NOMO-1 treated with dmso at 0.1 percent for 144 hours (cell line): Measurements from ENCODE around the gene C2CD4D.

Experiments used
- DNase-seq: peaks from one replicate; lab custom pipeline; 2025; ENCODE audit not compliant: unreplicated experiment; lab: John Stamatoyannopoulos, UW

Gene C2CD4D

DNA sequence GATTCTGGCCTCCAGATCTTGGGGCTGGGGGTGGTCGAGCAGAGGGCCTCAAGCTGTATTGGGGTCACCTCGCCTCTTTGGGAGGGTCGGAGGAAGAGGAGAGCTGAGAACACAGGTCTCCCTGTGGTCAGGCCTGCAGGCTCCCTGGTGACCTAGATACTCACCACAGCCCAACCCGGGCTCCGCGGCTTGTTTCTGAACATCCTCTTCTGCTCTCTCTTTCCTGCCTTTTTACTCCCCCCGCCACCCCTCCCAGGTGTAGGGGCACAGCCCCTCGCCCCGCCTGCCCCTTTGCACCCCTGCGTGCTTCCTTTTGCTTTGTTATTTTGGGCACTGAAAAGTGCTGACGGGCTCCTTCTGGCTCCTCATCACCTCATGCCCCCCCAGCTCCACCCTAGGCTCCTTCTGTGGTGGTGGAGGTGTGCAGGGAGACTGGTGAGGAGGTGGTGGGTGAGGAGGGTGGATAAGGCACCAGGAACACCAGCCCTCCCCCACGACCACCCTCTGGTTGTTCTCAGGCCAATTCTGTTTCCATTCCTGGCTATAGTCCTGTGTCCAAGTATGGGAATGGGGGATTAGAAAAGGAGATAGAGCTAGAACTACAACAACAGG lies 23.8 kb downstream of the C2CD4D start:
- no peak for DNase-seq

GRCh38 chr1:151814971-151815545 lies 24.6 kb downstream of the C2CD4D start:
- DNase-seq: no peak

DNA sequence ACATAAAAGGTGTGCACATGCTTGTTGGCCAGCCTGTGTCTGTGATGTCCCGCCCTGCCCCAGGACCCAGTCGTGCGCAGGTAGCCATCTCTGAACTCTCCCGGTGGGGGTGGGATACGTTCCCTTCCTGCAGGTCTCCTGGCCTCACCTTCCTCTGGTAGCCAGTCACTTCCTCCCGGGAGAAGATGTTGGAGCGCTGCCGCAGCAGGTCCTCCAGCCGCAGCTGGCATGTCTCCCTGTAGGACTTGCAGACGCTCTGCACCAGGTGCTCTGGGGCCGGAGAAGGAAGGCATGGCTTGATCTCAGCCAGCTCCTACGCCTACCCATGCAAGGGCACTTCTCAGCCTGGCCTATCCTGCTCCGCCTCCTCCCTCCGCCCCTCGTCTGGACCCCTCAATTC lies 25.2 kb downstream of the C2CD4D start:
- no peak for DNase-seq

GRCh38 chr1:151813271-151813977 lies 26.2 kb downstream of the C2CD4D start:
- no peak for DNase-seq

DNA sequence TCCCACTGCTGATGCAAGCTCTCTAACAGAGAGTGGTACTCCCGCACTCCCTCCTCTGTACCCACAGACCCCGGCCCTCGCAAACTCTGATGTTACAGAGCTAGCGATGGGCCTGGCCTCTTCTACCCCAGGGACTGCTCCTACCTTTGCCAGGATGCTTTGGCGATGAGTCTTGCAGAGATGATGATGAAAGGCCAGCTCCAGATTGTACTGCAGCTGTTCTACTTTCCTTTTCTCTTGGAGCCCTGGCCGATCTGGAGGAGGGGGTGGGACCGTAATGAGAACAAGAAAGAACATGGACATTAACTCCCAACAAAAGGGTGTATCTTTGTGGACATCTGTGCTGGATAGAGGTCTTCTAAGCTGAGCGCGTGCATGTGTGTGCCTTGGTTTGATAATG lies 28.4 kb downstream of the C2CD4D start:
- no peak for DNase-seq

DNA sequence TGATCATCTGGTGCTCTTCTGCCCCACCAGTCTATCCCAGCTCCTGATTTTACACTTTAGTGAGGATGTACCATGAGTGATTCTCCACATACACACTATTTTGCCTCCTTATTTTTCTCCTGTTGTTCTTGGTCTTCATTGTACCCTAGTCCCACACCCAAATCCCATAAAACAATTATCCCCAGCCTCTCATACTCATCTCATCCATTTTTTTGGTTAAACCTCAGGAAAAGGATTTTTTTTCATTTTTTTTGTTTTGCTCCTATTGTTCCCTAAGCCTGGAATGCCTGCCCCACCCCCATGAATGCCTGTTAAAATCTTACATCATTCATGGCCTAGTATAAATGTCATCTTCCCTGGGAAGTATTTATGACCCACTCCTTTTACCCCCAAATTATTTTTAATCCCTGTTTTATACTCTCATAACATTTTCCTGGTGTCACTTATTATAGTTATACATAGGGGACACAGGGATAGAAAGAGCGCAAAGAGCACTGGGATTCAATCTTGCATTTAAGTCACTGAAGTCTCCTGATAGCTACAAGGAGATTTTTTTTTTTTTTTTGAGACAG lies 29.5 kb downstream of the C2CD4D start:
- DNase-seq: no peak

DNA sequence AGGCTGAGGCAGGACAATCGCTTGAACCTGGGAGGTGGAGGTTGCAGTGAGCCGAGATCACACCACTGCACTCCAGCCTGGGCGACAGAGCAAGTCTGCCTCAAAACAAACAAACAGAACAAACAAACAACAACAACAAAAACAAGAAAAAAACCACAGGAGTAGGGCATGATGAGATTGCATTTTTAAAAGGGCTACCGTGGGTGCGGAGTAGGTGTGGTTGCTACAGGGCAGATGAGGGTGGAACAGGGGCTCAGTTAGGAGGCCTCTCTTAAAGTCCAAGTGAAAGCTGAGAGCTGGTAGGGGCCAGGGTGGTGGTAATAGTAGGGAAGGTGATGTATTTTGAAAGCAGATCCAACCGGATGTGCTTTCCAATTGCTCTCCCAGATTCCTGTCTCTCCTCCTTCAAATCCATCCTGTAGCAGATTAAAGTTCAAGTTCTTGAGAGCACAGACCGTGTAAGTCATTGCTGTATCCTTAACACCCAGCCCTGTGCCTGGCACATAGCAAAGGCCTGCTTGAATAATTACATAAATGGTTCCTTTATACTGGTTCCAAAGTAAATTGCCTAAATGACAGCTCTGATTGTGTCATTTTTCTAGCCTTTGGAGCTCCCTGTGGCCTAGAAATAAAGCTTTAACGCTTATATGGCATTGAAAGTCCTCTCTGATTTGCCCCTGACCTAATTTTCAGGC lies 30.2 kb downstream of the C2CD4D start:
- DNase-seq: no peak

GRCh38 chr1:151807766-151808165 lies 31.9 kb downstream of the C2CD4D start:
- no peak for DNase-seq

- no peak for DNase-seq
Observed at GRCh38 chr1:151807131-151807530, 32.5 kb downstream of the C2CD4D start.

GRCh38 chr1:151806170-151806569 lies 33.5 kb downstream of the C2CD4D start:
- DNase-seq: no peak

DNA sequence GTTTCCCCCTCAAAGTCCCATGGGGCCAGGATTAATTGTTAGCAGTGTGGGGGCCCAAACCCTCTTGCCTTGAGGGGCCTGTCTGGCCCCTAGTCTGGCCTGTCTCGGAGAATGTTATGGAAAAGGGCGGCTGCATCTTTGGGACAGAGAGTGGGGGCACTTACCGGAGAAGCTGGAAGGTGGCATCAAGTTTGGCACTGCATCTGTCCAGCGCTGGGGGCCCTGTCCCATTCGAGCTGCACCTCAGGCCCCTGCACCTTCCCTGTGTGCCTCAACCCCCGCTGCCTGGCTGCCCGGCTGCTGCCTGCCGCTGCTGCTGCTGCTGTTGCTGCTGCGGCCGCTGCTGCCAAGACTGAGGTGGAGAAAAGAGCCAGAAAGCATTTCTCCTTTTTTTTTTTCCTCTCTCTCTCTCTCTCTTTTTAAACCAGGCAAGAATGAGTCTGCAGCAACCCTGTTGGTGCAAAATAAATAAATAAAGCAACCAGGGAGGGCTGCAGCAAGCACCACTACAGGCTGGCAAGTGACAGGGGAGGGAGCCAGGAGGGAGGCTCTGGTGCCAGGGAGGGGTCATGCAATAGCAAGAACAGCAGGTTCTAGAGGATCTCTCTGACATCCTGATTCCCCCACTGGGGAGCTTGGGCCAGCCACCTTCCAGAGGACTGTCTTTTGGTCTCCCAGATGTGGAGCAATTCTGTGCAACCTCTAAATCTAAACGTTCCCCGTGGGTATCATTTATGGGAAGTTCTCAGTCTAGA lies 34.4 kb downstream of the C2CD4D start, which contains the start of gene LINGO4:
Gene LINGO4, minus strand, starts transcription at position 354 of the 755 bp plus-strand sequence. CDS start 2,715 bp downstream, outside the sequence.
- DNase-seq: no peak

DNA sequence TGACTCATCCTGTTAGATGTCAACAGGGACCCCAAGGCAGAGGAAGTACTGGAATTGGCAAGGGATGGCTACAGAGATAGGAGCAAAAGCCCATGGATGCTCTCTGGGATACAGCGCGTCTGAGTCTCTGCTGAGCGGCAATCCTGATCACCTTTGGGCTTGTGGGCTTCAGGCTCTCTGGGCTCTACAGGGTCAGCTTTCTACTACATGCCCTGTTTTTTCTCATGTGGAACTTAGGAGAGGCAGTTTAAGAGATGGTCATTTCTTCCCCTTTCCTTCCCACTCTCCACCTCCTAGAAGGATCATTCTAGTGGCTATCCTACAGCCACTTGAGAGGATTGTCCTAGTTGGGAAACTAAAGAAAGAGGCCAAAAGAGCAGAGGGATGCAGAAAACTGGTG lies 35.7 kb downstream of the C2CD4D start:
- DNase-seq: no peak

GRCh38 chr1:151803164-151803563 lies 36.5 kb downstream of the C2CD4D start:
- DNase-seq: no peak

DNA sequence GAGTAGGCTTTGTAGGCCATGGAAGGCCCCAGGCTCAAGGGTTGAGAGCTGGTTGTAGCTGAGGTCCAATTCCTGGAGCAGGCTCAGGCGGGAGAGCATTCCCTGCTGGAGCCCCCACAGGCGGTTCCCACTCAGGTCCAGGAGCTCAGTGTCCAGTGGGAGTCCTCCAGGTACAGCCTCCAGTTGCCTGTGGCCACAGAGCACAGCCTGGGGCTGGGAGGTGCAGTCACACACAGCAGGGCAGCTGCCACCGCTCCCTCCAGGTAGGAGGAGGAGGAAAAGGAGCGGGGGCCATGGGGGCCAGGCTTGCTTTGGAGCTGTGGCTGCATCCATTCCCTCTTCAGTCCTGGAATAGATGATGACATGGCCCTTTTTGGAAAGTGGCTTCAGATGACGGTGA lies 37.2 kb downstream of the C2CD4D start:
- DNase-seq: no peak

DNA sequence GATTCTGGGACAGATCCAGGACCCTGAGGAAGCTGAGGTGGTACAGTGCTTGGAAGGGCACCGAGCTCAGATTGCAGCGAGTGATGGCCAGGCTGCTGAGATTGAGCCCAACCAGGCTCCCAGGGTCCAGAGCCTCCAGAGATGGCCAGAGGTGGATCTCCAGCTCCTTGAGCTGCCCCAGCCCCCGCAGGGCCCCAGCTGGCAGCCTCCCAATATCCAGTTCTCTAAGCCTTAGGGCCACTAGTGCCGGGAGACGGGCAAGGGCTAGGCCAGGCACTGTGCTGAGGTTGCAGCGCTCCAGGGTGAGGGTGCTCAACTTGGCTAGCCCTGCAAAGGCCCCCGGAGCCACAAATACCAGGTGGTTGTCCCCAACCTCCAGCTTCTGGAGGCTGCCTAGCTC lies 37.8 kb downstream of the C2CD4D start:
- DNase-seq: no peak

GRCh38 chr1:151801310-151801820 lies 38.3 kb downstream of the C2CD4D start:
- no peak for DNase-seq

DNA sequence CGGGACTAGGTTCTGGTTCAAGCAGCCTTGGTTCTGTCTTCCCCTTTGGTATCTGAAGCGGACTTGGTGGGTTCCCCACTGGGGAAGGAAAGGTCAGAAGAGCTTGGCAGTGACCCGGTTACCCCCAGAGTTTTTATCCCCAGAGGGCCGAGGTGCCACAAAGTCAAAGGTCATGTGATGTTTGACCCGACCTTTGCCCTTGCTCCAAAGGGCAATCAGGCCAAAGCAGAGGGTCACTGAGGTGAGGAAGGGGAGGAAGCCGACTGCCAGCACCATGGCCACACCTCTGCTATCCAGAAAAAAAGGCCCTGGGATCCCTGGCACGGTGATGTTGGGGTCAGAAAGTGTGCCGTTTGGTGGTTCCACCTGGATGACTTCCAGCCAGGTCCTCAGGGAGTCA lies 38.8 kb downstream of the C2CD4D start:
- DNase-seq: no peak

- no peak for DNase-seq
Observed at GRCh38 chr1:151799179-151800022, 40.2 kb downstream of the C2CD4D start.

DNA sequence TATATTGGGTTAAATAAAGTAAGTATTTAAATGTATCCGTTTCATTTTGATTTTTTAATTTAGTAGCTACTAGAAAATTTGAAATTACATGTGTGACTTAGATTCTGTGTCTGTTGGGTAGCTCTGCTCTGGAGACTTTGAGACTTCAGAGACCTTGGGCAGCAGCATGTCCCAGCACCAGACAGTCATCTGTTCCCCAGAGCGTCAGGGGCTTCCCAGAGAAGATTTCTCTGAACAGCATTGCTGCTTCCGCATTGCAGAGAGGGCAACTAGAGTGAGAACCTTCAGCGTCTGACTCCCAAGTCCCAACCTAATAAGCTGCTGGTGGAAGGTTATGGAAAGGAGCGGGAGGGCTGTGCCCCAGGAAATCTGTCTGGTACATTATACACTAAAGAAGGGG lies 41.0 kb downstream of the C2CD4D start:
- DNase-seq: no peak
